Stimulated activated naive CD4-positive, alpha-beta T cell (primary cell): ENCODE results near the gene DES.
A peak's percentile ranks its signal among the peaks of the same experiment; 100 is the strongest.

Experiments used
- DNase-seq, 6 experiments: peaks; one replicate each; lab custom pipeline; 2025; lab: John Stamatoyannopoulos, UW

Gene DES

DNA sequence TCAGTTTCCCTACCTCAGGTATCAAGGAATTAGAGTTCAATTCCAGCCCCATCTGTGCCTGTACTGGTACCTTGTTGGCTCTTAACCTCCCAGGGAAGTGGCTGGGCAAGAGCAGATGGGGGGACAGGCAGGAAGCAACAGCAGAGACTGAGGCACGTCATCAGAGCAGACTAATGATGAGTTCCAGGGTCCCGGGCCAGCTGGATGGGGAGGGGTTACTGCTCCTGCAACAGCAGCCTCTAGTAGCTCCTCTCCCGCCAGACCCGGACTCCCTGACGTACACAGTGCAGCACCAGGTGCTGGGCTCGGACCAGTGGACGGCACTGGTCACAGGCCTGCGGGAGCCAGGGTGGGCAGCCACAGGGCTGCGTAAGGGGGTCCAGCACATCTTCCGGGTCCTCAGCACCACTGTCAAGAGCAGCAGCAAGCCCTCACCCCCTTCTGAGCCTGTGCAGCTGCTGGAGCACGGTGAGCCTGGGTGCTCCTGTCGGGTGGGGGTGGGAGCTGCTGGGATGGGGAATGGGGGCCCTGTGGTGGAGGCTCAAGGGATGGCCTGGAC lies 54.5 kb downstream of the DES start:
- DNase-seq = no peak

DNA sequence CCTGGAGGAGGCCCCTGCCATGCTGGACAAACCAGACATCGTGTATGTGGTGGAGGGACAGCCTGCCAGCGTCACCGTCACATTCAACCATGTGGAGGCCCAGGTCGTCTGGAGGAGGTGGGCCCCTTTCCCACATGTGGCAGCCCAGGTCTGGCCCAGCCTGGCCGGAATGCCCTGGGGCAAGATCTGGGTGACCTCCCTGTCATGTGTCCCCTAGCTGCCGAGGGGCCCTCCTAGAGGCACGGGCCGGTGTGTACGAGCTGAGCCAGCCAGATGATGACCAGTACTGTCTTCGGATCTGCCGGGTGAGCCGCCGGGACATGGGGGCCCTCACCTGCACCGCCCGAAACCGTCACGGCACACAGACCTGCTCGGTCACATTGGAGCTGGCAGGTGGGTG lies 55.3 kb downstream of the DES start:
- DNase-seq = no peak

DNA sequence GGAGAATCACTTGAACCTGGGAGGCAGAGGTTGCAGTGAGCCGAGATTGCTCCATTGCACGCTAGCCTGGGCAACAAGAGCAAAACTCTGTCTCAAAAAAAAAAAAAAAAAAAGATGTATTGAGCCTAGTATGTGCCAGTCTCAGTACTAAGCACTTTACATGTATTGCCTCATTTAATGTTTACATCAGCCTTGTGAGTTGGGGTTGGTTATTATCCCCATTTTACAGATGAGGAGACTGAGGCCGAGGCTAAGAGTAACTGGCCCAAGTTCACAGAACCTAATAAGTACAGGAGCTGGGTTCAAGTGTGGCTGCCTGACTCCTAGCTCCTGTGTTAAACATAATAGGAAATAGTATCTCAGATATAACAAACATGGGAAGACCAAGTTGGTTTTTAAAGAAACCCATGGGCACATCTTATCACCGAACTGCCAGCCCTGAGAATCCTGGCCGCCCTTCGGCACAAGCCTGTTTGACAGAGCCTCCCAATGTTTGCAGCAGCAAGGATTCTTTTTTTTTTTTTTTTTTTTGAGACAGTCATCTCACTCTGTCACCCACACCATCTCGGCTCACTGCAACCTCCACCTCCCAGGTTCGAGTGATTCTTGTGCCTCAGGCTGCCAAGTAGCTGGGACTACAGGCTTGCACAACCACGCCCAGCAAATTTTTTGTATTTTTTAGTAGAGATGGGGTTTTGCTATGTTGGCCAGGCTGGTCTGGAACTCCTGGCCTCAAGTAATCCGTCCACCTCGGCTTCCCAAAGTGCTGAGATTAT lies 56.3 kb downstream of the DES start:
- DNase-seq = no peak

DNA sequence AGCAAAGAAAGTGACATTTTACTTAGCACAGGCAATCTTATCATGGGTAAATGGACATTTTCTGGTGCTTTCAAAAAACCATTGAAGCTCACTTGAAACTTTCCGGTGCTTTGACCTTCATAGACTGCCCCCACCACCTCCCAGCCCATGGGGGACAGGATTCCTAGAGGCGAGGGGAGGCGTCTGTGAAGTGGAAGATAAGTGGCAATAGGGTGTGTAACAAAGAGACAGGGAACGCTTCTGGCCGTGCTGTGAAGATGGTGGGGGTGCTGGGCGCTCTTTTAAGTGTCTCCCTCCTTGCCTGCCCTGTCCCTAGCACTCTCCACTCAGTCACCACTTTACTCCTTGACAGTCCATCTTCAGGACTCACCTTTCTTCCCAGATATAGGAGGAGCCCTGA lies 57.1 kb downstream of the DES start:
- DNase-seq = no peak

DNA sequence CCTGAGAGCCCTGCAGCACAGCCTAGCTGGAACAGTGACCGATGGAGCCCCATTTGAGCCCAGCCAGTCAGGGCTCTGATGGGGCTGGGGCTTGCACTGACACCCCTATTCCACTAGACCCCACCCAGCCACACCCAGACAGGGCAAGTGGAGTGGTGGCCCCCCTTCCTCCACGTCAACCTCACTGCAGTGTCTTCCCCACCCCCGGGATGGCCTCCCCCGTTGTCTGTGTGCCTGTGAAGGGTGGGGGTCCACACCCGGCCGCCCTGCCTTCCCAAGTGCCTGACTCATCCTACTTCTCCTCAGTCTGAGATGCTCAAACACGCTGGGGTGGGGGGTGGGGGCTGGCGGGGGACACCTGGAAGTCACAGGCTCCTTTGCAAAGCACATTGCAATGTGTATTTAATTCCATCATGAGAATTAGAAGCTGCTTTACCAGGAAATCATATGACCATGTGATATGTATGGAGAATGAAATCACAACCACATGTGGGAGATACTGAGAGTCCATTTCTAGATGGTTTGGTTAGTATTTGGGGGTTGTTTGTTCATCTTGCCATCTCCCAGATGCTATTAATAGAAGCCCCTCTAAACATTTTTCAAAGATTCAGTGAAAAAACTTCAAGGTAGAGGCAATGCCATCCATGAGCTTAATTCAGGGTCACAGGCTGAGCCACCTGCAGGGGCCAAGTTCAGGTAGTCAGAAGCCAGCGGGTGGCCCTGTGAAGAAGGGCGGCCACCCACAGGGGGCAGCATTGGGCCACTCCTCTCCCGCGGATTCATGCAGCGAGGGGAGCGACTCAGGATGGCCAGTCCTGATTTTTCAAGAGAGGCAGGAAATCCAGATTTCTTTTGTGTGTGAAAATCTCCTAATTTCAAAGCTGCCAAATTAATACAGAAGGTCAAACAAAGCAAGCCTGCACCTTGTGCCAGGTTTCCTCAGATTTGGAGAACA lies 57.8 kb downstream of the DES start:
- DNase-seq = peak in 5 of 6 experiments; percentile 18 to 38 (median 34)
